Endothelial cell (in vitro differentiated cells): Measurements from ENCODE around the gene FAM24B. TPM values are rescaled to one million over a fixed set of nuclear protein-coding genes. Genes with fewer than 3 reads are reported as not detected.

Source experiments
- DNase-seq: peaks from one replicate; pipeline ENCODE4 v3.0.0; 2021; ENCODE audit warnings: low spot score
- H3K27ac Mint-ChIP-seq: one replicate; pipeline ENCODE4 v1.8.0; 2021; ENCODE audit warnings: mixed read lengths, inconsistent platforms; ENCODE audit not compliant: unreplicated experiment
- H3K27me3 Mint-ChIP-seq: one replicate; pipeline ENCODE4 v1.8.0; 2021; ENCODE audit warnings: mild to moderate bottlenecking, moderate library complexity, mixed read lengths, inconsistent platforms; ENCODE audit not compliant: unreplicated experiment
- H3K36me3 Mint-ChIP-seq: one replicate; pipeline ENCODE4 v1.8.0; 2021; ENCODE audit warnings: mild to moderate bottlenecking, low read depth, mixed read lengths, inconsistent platforms; ENCODE audit not compliant: unreplicated experiment
- H3K4me1 Mint-ChIP-seq: one replicate; pipeline ENCODE4 v1.8.0; 2021; ENCODE audit warnings: mild to moderate bottlenecking, mixed read lengths, inconsistent platforms; ENCODE audit not compliant: unreplicated experiment
- H3K4me3 Mint-ChIP-seq: one replicate; pipeline ENCODE4 v1.8.0; 2021; ENCODE audit warnings: mild to moderate bottlenecking, mixed read lengths, inconsistent platforms; ENCODE audit not compliant: unreplicated experiment
- H3K9me3 Mint-ChIP-seq: one replicate; pipeline ENCODE4 v1.8.0; 2021; ENCODE audit warnings: mixed read lengths, inconsistent platforms; ENCODE audit not compliant: unreplicated experiment
- total RNA-seq: library from RNA; stranded (reverse); fragmentation: NEBNext Ultra II Directional; extraction: Animal tissue kit (Norgen Biotek cat#: 25700); gene quantifications from one replicate; pipeline ENCODE4 v1.2.1, GENCODE V29; 2021; ENCODE audit not compliant: unreplicated experiment
- TF ChIP-seq, protein P1 (sequence below): fragments of 200-600 bp; sonication (generic); IDR thresholded peaks from one replicate; pipeline ENCODE4 v1.5.0; 2021; ENCODE audit warnings: antibody characterized with exemption; ENCODE audit not compliant: unreplicated experiment

FAM24B gene
- total RNA-seq, 1 donor from 2014 or later, result 2.7 TPM

- DNase-seq, result no peak
- Mint-ChIP-seq H3K27me3 (peaks cover 4% of the 10 kb centered on the region), H3K36me3 (no peaks in the 10 kb centered on the region)
Measured at GRCh38 chr10:122827302-122827701, 52.1 kb downstream of the FAM24B start.

GRCh38 chr10:122822973-122823690, 56.2 kb downstream of the FAM24B start:
- no peak for DNase-seq
- peaks cover 4% of the 10 kb centered on the region for H3K27me3 Mint-ChIP-seq
- no peaks in the 10 kb centered on the region for H3K9me3 Mint-ChIP-seq
- H3K4me3 Mint-ChIP-seq, result no peak overlapping the region
- TF ChIP-seq, protein P1, sequence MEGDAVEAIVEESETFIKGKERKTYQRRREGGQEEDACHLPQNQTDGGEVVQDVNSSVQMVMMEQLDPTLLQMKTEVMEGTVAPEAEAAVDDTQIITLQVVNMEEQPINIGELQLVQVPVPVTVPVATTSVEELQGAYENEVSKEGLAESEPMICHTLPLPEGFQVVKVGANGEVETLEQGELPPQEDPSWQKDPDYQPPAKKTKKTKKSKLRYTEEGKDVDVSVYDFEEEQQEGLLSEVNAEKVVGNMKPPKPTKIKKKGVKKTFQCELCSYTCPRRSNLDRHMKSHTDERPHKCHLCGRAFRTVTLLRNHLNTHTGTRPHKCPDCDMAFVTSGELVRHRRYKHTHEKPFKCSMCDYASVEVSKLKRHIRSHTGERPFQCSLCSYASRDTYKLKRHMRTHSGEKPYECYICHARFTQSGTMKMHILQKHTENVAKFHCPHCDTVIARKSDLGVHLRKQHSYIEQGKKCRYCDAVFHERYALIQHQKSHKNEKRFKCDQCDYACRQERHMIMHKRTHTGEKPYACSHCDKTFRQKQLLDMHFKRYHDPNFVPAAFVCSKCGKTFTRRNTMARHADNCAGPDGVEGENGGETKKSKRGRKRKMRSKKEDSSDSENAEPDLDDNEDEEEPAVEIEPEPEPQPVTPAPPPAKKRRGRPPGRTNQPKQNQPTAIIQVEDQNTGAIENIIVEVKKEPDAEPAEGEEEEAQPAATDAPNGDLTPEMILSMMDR, result no peak
- H3K27ac Mint-ChIP-seq, result no peak overlapping the region
- H3K4me1 Mint-ChIP-seq, result no peaks in the 10 kb centered on the region
- H3K36me3 Mint-ChIP-seq, result no peaks in the 10 kb centered on the region

More at GRCh38 chr10:122827302-122827701, 52.1 kb downstream of the FAM24B start:
- TF ChIP-seq, protein P1, result no peak
- Mint-ChIP-seq H3K4me3 (no peak overlapping the region), H3K27ac (no peak overlapping the region), H3K9me3 (no peaks in the 10 kb centered on the region), H3K4me1 (no peaks in the 10 kb centered on the region)

DNA sequence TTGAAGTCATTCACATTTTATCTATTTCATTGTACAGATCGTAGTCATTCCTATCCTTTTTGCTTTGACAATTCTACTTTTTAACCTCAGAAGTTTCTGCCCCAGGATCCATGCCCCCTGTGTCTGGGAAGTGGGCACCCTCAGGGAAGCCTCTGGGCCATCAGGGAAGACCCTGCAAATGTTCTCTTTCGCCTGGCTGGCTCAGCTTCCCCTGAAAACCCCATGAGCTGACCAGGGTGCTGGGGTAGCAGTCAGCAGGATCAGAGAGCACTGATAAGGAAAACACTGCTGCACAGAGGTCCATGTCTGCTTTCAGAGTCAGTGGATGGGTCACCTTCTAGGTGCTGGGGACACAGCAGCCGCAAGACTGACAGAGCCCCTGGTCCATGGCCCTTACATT, 57.6 kb downstream of the FAM24B start:
- no peak overlapping the region for H3K4me3 Mint-ChIP-seq
- no peak for DNase-seq
- peaks cover 4% of the 10 kb centered on the region for H3K27me3 Mint-ChIP-seq
- no peak overlapping the region for H3K27ac Mint-ChIP-seq
- TF ChIP-seq, protein P1, result no peak
- H3K4me1 Mint-ChIP-seq, result no peaks in the 10 kb centered on the region
- no peaks in the 10 kb centered on the region for H3K36me3 Mint-ChIP-seq
- no peaks in the 10 kb centered on the region for H3K9me3 Mint-ChIP-seq

DNA sequence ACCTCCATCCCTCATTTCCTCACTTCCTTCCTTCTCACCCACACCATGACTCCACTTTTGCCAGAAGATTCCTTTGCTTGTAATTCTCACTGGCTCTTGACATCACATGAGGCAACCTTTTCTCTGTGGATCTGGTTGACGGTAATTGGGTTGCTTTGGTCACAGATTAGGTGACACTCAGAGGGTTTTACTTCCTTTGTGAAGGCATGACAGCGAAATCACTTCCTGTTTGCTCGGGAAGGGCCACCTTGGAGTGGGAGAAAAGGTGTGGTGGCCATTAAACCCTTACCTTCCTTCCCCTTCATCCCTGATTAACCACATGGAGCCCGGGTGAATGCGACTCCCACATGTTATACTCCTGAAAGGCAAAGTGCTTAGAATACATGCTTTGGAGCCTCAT, 63.9 kb downstream of the FAM24B start:
- H3K27me3 Mint-ChIP-seq, result no peaks in the 10 kb centered on the region

GRCh38 chr10:122814493-122814892, 64.9 kb downstream of the FAM24B start:
- TF ChIP-seq, protein P1, result no peak
- Mint-ChIP-seq H3K27me3 (no peaks in the 10 kb centered on the region), H3K9me3 (no peaks in the 10 kb centered on the region), H3K4me1 (peaks cover 2% of the 10 kb centered on the region), H3K36me3 (no peaks in the 10 kb centered on the region), H3K4me3 (no peak overlapping the region), H3K27ac (no peak overlapping the region)
- DNase-seq, result no peak

More for the DNA sequence above, 63.9 kb downstream of the FAM24B start:
- Mint-ChIP-seq H3K36me3 (no peaks in the 10 kb centered on the region), H3K9me3 (no peaks in the 10 kb centered on the region), H3K4me3 (no peak overlapping the region), H3K27ac (no peak overlapping the region), H3K4me1 (peaks cover 2% of the 10 kb centered on the region)
- TF ChIP-seq, protein P1, result no peak
- no peak for DNase-seq
